Endothelial cell of umbilical vein (primary cell): ENCODE data around the gene PARP16. TPM values are rescaled to one million over a fixed set of nuclear protein-coding genes. Genes with fewer than 3 reads are reported as not detected.

Experiments used
- BruUV-seq: library from RNA; stranded (reverse); fragments of 400-500 nt; replicated peaks from 2 replicates; lab custom pipeline; 2021; lab: Mats Ljungman, UMichigan
- CTCF ChIA-PET: fragments of 300-600, 350-600 bp; sonication (Branson Sonifier 250); formaldehyde crosslinking; loops from one replicate; lab custom pipeline; 2021; ENCODE audit warnings: antibody characterized with exemption, inconsistent platforms; lab: Charles Lee
- POLR2A ChIA-PET: fragments of 300-600, 350-600 bp; sonication (Branson Sonifier 250); formaldehyde crosslinking; loops from one replicate; lab custom pipeline; 2021; ENCODE audit warnings: antibody characterized with exemption, inconsistent platforms; lab: Charles Lee
- DNase-seq: peaks from one replicate; pipeline ENCODE4 v3.0.0-alpha.2; 2011; ENCODE audit warnings: low read depth, low spot score
- FAIRE-seq: peaks from 2 replicates; lab custom pipeline; 2011; peaks lifted over from hg19 to GRCh38; lab: Jason Lieb, UNC
- H2AFZ ChIP-seq: 2 replicates; pipeline ENCODE4 v1.6.0; 2012; ENCODE audit warnings: low read depth, low read length, control low read depth, inconsistent platforms
- H3K27ac ChIP-seq: 2 replicates; pipeline ENCODE4 v1.5.1; 2011; ENCODE audit warnings: low read depth, mild to moderate bottlenecking, control low read depth, low read length, moderate library complexity; ENCODE audit not compliant: insufficient read depth
- H3K27me3 ChIP-seq, 2 experiments: 2 replicates each; pipeline versions ENCODE4 v1.6.0 to v1.6.1; 2011; ENCODE audit warnings: low read length in 2 of 2, mixed read lengths in 1 of 2; ENCODE audit not compliant: control insufficient read depth in 2 of 2, insufficient read depth in 2 of 2
- H3K36me3 ChIP-seq, 2 experiments: 2 replicates in 1 of 2; 3 replicates in 1 of 2; pipeline ENCODE4 v1.5.1; 2011; ENCODE audit warnings: low read length in 2 of 2, mild to moderate bottlenecking in 1 of 2, moderate library complexity in 1 of 2; ENCODE audit not compliant: control insufficient read depth in 2 of 2, insufficient read depth in 2 of 2; ENCODE audit errors: extremely low read depth in 1 of 2
- H3K4me1 ChIP-seq: 3 replicates; pipeline ENCODE4 v1.5.1; 2011; ENCODE audit warnings: mild to moderate bottlenecking, low read length; ENCODE audit not compliant: control insufficient read depth, insufficient read depth; ENCODE audit errors: extremely low read depth
- H3K4me2 ChIP-seq: 2 replicates; pipeline ENCODE4 v1.6.1; 2011; ENCODE audit warnings: low read length, control low read depth, mixed read lengths; ENCODE audit not compliant: insufficient read depth
- H3K4me3 ChIP-seq, 3 experiments: fragments of 200-600 bp in 1 of 3; sonication (generic), shearing (Covaris generic) in 1 of 3; replicated peaks in 1 of 3; 2 replicates each; pipeline ENCODE4 v1.5.1; 2011 to 2016; ENCODE audit warnings: control low read depth in 3 of 3, low read length in 3 of 3, mild to moderate bottlenecking in 2 of 3, inconsistent platforms in 1 of 3, low read depth in 1 of 3, moderate library complexity in 1 of 3; ENCODE audit not compliant: insufficient read depth in 1 of 3
- H3K79me2 ChIP-seq: 2 replicates; pipeline ENCODE4 v1.6.0; 2012; ENCODE audit warnings: low read length, inconsistent platforms; ENCODE audit not compliant: control insufficient read depth, insufficient read depth
- H3K9ac ChIP-seq: replicated peaks from 2 replicates; pipeline ENCODE3; 2011; ENCODE audit warnings: low read length, control low read depth; ENCODE audit not compliant: insufficient read depth; ENCODE audit errors: extremely low read depth
- H3K9me1 ChIP-seq: replicated peaks from 3 replicates; pipeline ENCODE4 v1.6.0; 2011; ENCODE audit warnings: mild to moderate bottlenecking, low read length; ENCODE audit not compliant: control insufficient read depth, insufficient read depth; ENCODE audit errors: extremely low read depth
- H3K9me3 ChIP-seq: replicated peaks from 2 replicates; pipeline ENCODE4 v1.5.1; 2012; ENCODE audit warnings: low read length, inconsistent platforms; ENCODE audit not compliant: control insufficient read depth, insufficient read depth
- H4K20me1 ChIP-seq: replicated peaks from 2 replicates; pipeline ENCODE3; 2011; ENCODE audit warnings: mild to moderate bottlenecking, low read length; ENCODE audit not compliant: control insufficient read depth, insufficient read depth; ENCODE audit errors: extremely low read depth
- CTCF ChIP-seq, 2 donors: IDR thresholded peaks; 1 replicate in 1 of 2; 2 replicates in 1 of 2; pipeline ENCODE4 v1.5.1; 2011; ENCODE audit warnings: low read length in 2 of 2, mild to moderate bottlenecking in 2 of 2, moderate library complexity in 2 of 2, control low read depth in 1 of 2, inconsistent platforms in 1 of 2, low read depth in 1 of 2; ENCODE audit not compliant: insufficient read depth in 1 of 2; ENCODE audit errors: extremely low read depth in 1 of 2
- EZH2 ChIP-seq: IDR thresholded peaks from 2 replicates; pipeline ENCODE4 v1.6.1; 2012; ENCODE audit warnings: borderline replicate concordance, low read depth, mild to moderate bottlenecking, moderate library complexity, low read length, inconsistent platforms; ENCODE audit not compliant: severe bottlenecking
- FOS ChIP-seq: IDR thresholded peaks from 2 replicates; pipeline ENCODE4 v1.6.1; 2011; ENCODE audit warnings: mild to moderate bottlenecking, low read length, moderate library complexity, borderline replicate concordance; ENCODE audit not compliant: insufficient read depth
- GATA2 ChIP-seq: IDR thresholded peaks from 2 replicates; pipeline ENCODE4 v1.7.0; 2011; ENCODE audit warnings: low read depth, mild to moderate bottlenecking, moderate library complexity, mixed read lengths, low read length; ENCODE audit not compliant: insufficient read length, insufficient read depth
- JUN ChIP-seq: IDR thresholded peaks from 2 replicates; pipeline ENCODE4 v1.6.1; 2011; ENCODE audit warnings: borderline replicate concordance, low read depth; ENCODE audit not compliant: insufficient read length, insufficient read depth
- MAX ChIP-seq: IDR thresholded peaks from 2 replicates; pipeline ENCODE4 v1.6.1; 2011; ENCODE audit not compliant: insufficient read depth, insufficient read length
- MYC ChIP-seq: IDR thresholded peaks from one replicate; pipeline ENCODE4 v1.6.1; 2011; ENCODE audit warnings: mild to moderate bottlenecking, low read depth, low read length
- POLR2A ChIP-seq: IDR thresholded peaks from 2 replicates; pipeline ENCODE4 v1.6.1; 2012; ENCODE audit warnings: low read depth, mild to moderate bottlenecking, control low read depth, low read length
- POLR2AphosphoS5 ChIP-seq: IDR thresholded peaks from 2 replicates; pipeline ENCODE4 v1.6.1; 2012; ENCODE audit warnings: low read depth, mild to moderate bottlenecking, control low read depth, low read length, moderate library complexity; ENCODE audit not compliant: insufficient read depth
- dilution Hi-C: fragments of 300-500 bp; cut with MboI; formaldehyde crosslinking; loops from one replicate; pipeline ENCODE4 v1.15.0; 2019; ENCODE audit warnings: low sequenced_read_pairs; ENCODE audit not compliant: extremely low pct_ligation_motif_present
- intact Hi-C: fragments of 100-400 bp; cut with micrococcal nuclease; formaldehyde crosslinking; loops from one replicate; pipeline ENCODE4 v1.10.0; 2022
- polyA plus RNA-seq, 4 experiments: library from polyadenylated mRNA; depleted of rRNA in 3 of 4; stranded (reverse) in 3 of 4; unstranded in 1 of 4; fragments of >200 nt; gene quantifications; 2 replicates each; pipeline versions ENCODE4 v1.2.1 to v1.2.3, GENCODE V29; 2011 to 2012; ENCODE audit warnings: missing spikeins in 1 of 4
- total RNA-seq: library from RNA; stranded (reverse); gene quantifications from 2 replicates; pipeline ENCODE4 v1.2.3, GENCODE V29; 2021

Gene PARP16
- total and polyA plus RNA-seq, 2 donors (not counting 3 experiments of a cell fraction or from before 2014, with no cell fraction given) = 3.9 to 6.3 TPM

GRCh38 chr15:65219137-65219536 is 67.5 kb downstream of the PARP16 start:
- DNase-seq (no peak), FAIRE-seq (no peak)
- POLR2A ChIA-PET = no interaction called here
- Histone ChIP-seq H3K36me3 (no peaks in the 10 kb centered on the region), H3K4me2 (no peak overlapping the region), H3K4me3 (no peak overlapping the region), H4K20me1 (no peaks in the 10 kb centered on the region), H3K27me3 (peaks cover 0 to 5% of the 10 kb centered on the region in 2 experiments), H2AFZ (no peak overlapping the region), H3K9ac (no peak overlapping the region), H3K9me3 (no peaks in the 10 kb centered on the region), H3K9me1 (no peaks in the 10 kb centered on the region), H3K27ac (no peak overlapping the region), H3K79me2 (no peaks in the 10 kb centered on the region), H3K4me1 (no peaks in the 10 kb centered on the region)
- intact Hi-C loops (no loop called here), dilution Hi-C loops (no loop called here)
- BruUV-seq = no TSS peak
- CTCF ChIA-PET = no interaction called here
- no peak for TF ChIP-seq POLR2A
- no peak for TF ChIP-seq MAX
- no peak for TF ChIP-seq EZH2
- no peak for TF ChIP-seq GATA2

- no peak for FAIRE-seq
- POLR2A ChIA-PET = no interaction called here
These were observed 68.9 kb downstream of the PARP16 start for GRCh38 chr15:65217526-65218482.

More at GRCh38 chr15:65217526-65218482, 68.9 kb downstream of the PARP16 start:
- CTCF ChIA-PET = interaction anchor here (0.6 to 1.6 kb wide), 6 partner anchors 11 to 195 kb away, joined by 3 to 4 read pairs (median 3); no protein-coding TSS in a partner anchor
- Histone ChIP-seq H3K9ac (no peak overlapping the region), H3K27ac (no peak overlapping the region), H4K20me1 (no peaks in the 10 kb centered on the region), H3K9me1 (no peaks in the 10 kb centered on the region), H3K4me1 (no peaks in the 10 kb centered on the region), H3K27me3 (peaks cover 0 to 5% of the 10 kb centered on the region in 2 experiments), H3K4me2 (no peak overlapping the region), H3K9me3 (no peaks in the 10 kb centered on the region), H3K36me3 (no peaks in the 10 kb centered on the region), H3K4me3 (no peak overlapping the region), H2AFZ (no peak overlapping the region), H3K79me2 (no peaks in the 10 kb centered on the region)
- BruUV-seq = no TSS peak
- dilution Hi-C loops = no loop called here
- no peak for TF ChIP-seq FOS
- no peak for TF ChIP-seq MAX
- no peak for TF ChIP-seq MYC
- no peak for TF ChIP-seq GATA2
- no peak for TF ChIP-seq CTCF (IDR thresholded peaks at IDR 0.05; ENCODE audit: extremely low read depth in 1 of 2, insufficient read depth in 1 of 2, low read depth in 1 of 2, low read length in 2 of 2)
- TF ChIP-seq POLR2A = no peak
- no peak for TF ChIP-seq EZH2
- TF ChIP-seq JUN = no peak
- no peak for TF ChIP-seq POLR2AphosphoS5
- intact Hi-C loops = no loop called here
- no peak for DNase-seq
